ENCODE measurements around the gene PTPRD. TPM values are rescaled to one million over a fixed set of nuclear protein-coding genes. Genes with fewer than 3 reads are reported as not detected.

PTPRD gene
- total RNA-seq, 4 donors from 2014 or later = 19.6 to 78.9 (median 45.6) TPM

GRCh38 chr9:8448226-8448625 lies 2164.6 kb downstream of the PTPRD start:
- intact Hi-C loops (cut with DNase I) = no loop called here
- no peak overlapping the region for H3K4me3 ChIP-seq (replicated peaks in 1 of 3)
- no peak overlapping the region for H3K27ac ChIP-seq
- H3K4me1 ChIP-seq = no peaks in the 10 kb centered on the region
- no peaks in the 10 kb centered on the region for H3K36me3 ChIP-seq
- 96 to 97% methylated on average over 7 of the region's 7 CpGs for WGBS, 2 donors
- no peak for TF ChIP-seq POLR2A (IDR thresholded peaks at IDR 0.05)
- TF ChIP-seq CTCF (IDR thresholded peaks at IDR 0.05) = no peak
- no peak for DNase-seq
- no peaks in the 10 kb centered on the region for H3K9me3 ChIP-seq
- H3K27me3 ChIP-seq = no peaks in the 10 kb centered on the region

DNA sequence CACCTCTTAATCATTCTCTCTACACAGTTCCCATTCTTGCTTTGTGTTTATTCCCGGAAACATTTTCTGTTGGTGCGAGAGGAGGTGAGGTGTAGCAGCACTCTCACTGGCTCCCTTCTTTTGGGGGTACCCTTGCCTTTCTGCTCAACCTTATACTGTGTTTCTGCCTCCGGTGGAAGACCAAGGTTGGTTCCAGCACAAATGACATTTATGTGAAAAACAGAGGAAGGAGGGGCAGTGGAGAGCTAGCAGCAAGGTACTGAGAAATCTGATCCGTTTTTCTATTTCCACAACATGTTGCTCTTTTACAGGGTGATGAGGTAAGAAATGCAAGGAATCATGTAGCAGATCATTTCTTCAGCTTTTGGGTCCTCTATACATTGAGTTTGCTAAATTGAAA lies 2165.2 kb downstream of the PTPRD start:
- H3K9me3 ChIP-seq = no peaks in the 10 kb centered on the region
- no peak overlapping the region for H3K4me3 ChIP-seq (replicated peaks in 1 of 3)
- WGBS, 2 donors = 74 to 76% methylated on average over 4 of the region's 4 CpGs
- DNase-seq = no peak
- H3K27me3 ChIP-seq = no peaks in the 10 kb centered on the region
- intact Hi-C loops (cut with DNase I) = no loop called here
- no peak overlapping the region for H3K27ac ChIP-seq
- TF ChIP-seq POLR2A (IDR thresholded peaks at IDR 0.05) (no peak), CTCF (IDR thresholded peaks at IDR 0.05) (no peak)
- no peaks in the 10 kb centered on the region for H3K4me1 ChIP-seq
- no peaks in the 10 kb centered on the region for H3K36me3 ChIP-seq

- DNase-seq = no peak
- TF ChIP-seq CTCF (IDR thresholded peaks at IDR 0.05) = no peak
- TF ChIP-seq POLR2A (IDR thresholded peaks at IDR 0.05) = no peak
- Histone ChIP-seq H3K9me3 (no peaks in the 10 kb centered on the region), H3K4me1 (no peaks in the 10 kb centered on the region), H3K27me3 (no peaks in the 10 kb centered on the region), H3K4me3 (replicated peaks in 1 of 3) (no peak overlapping the region), H3K27ac (no peak overlapping the region), H3K36me3 (no peaks in the 10 kb centered on the region)
- intact Hi-C loops (cut with DNase I) = no loop called here
These were observed 2174.9 kb downstream of the PTPRD start for GRCh38 chr9:8437876-8438275.

DNA sequence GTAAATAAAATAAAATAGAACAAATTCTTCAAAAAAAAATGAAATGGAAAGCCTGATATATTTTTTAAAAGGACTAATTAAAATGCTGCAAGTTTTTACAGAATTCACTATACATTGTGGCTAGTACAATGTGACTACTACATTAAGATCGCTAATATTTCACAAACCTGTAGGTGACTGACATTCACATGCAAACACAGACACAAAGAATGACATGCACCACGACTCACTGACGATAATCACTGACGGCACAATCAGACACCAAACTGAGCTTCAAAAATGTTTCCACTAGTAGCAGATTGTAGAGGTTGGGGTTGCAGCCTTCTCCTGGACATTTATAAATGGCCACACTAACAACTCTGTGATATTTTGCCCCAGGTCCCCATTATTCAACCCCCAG lies 2175.5 kb downstream of the PTPRD start:
- intact Hi-C loops (cut with DNase I) = no loop called here
- TF ChIP-seq POLR2A (IDR thresholded peaks at IDR 0.05) (no peak), CTCF (IDR thresholded peaks at IDR 0.05) (no peak)
- no peaks in the 10 kb centered on the region for H3K9me3 ChIP-seq

GRCh38 chr9:8436786-8437185 lies 2176.0 kb downstream of the PTPRD start:
- intact Hi-C loops (cut with DNase I) = no loop called here
- DNase-seq = no peak
- TF ChIP-seq POLR2A (IDR thresholded peaks at IDR 0.05) (no peak), CTCF (IDR thresholded peaks at IDR 0.05) (no peak)
- Histone ChIP-seq H3K27me3 (no peaks in the 10 kb centered on the region), H3K4me1 (no peaks in the 10 kb centered on the region), H3K36me3 (no peaks in the 10 kb centered on the region), H3K4me3 (replicated peaks in 1 of 3) (no peak overlapping the region), H3K27ac (no peak overlapping the region), H3K9me3 (no peaks in the 10 kb centered on the region)
- 84 to 87% methylated on average over 1 of the region's 1 CpG for WGBS, 2 donors

More for the DNA sequence above, 2175.5 kb downstream of the PTPRD start:
- WGBS, 2 donors = 87 to 96% methylated on average over 4 of the region's 4 CpGs
- Histone ChIP-seq H3K27me3 (no peaks in the 10 kb centered on the region), H3K36me3 (no peaks in the 10 kb centered on the region), H3K27ac (no peak overlapping the region), H3K4me1 (no peaks in the 10 kb centered on the region), H3K4me3 (replicated peaks in 1 of 3) (no peak overlapping the region)
- no peak for DNase-seq

Measured in thyroid gland (tissue), 4 donors.